Keratinocyte (primary cell): ENCODE results near the gene KCNMA1.

Source experiments
- CTCF ChIP-seq, 3 experiments: IDR thresholded peaks in 1 of 3; conservative IDR thresholded peaks in 1 of 3; optimal IDR thresholded peaks in 1 of 3; 2 replicates in 2 of 3; 3 replicates in 1 of 3; pipeline versions ENCODE3 to v1.5.1; 2011; ENCODE audit warnings: low read length in 3 of 3, mild to moderate bottlenecking in 3 of 3, moderate library complexity in 2 of 3, control low read depth in 1 of 3, inconsistent platforms in 1 of 3; ENCODE audit not compliant: insufficient read depth in 2 of 3; ENCODE audit errors: extremely low read depth in 1 of 3
- EZH2 ChIP-seq: IDR thresholded peaks from one replicate; pipeline ENCODE4 v1.6.1; 2012; ENCODE audit warnings: inconsistent platforms, mild to moderate bottlenecking, low read length, moderate library complexity

- TF ChIP-seq CTCF (optimal IDR thresholded peaks at IDR 0.05 in 1 of 3, IDR thresholded peaks at IDR 0.05 in 1 of 3, conservative IDR thresholded peaks at IDR 0.05 in 1 of 3; ENCODE audit: extremely low read depth in 1 of 3, insufficient read depth in 2 of 3, low read length in 3 of 3) (no peak), EZH2 (no peak)
Observed at GRCh38 chr10:77151408-77151807, 486.2 kb downstream of the KCNMA1 start.
